ENCODE measurements around the gene WDR20.
"Not testable (repeated sequence)": the region's sequence is repeated elsewhere in the genome, so short reads cannot be mapped to it uniquely, and the experiment has no call there.

WDR20 gene

DNA sequence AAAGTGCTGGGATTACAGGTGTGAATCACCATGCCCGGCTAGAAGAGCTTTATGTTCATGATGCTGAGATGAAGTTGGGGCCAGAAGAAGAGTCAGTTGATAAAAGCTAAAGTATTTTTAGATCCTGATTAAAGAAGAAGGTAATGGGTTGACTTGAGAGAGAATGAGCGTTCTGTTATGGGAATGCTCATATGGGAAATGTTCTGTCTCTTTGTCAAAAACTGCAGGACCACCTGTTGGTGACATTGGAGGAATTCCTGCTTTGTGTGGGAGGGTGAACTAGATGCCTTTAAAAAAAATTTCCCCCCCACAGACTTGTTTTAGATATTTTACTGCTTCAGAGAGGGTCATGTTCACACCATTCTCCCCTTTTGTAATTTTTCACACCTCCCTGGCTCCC is 6.7 kb downstream of the WDR20 start:
- Histone ChIP-seq H3K79me2 (ENCODE audit: control insufficient read depth, low read length) (peaks cover 100% of the 10 kb centered on the region), H3F3A (ENCODE audit: control insufficient read depth, insufficient read depth) (no peaks in the 10 kb centered on the region), H3K9me3 (ENCODE audit: control insufficient read depth, insufficient read depth, low read length) (no peaks in the 10 kb centered on the region), H3K4me2 (ENCODE audit: low read length) (no peak overlapping the region), H3K27ac (ENCODE audit: low read depth, low read length) (no peak overlapping the region), H4K20me1 (ENCODE audit: control insufficient read depth, insufficient read depth, low read depth, low read length) (0 out of 2 replicates have a peak, but pooled peaks cover 3% of the 10 kb centered on the region), H3K9me2 (replicated peaks; ENCODE audit: control insufficient read depth, low read length) (no peaks in the 10 kb centered on the region), H3K4me3 (ENCODE audit: low read length) (no peak overlapping the region), H3K4me1 (ENCODE audit: control insufficient read depth, low read length) (peaks cover 4% of the 10 kb centered on the region), H3K27me3 (ENCODE audit: control insufficient read depth, low read length) (no peaks in the 10 kb centered on the region), H3K36me3 (ENCODE audit: control insufficient read depth, low read length) (peaks cover 15% of the 10 kb centered on the region)
- no peak for TF ChIP-seq EZH2phosphoT487 (IDR thresholded peaks at IDR 0.05; ENCODE audit: borderline replicate concordance, low read length)
- TF ChIP-seq, protein P1, sequence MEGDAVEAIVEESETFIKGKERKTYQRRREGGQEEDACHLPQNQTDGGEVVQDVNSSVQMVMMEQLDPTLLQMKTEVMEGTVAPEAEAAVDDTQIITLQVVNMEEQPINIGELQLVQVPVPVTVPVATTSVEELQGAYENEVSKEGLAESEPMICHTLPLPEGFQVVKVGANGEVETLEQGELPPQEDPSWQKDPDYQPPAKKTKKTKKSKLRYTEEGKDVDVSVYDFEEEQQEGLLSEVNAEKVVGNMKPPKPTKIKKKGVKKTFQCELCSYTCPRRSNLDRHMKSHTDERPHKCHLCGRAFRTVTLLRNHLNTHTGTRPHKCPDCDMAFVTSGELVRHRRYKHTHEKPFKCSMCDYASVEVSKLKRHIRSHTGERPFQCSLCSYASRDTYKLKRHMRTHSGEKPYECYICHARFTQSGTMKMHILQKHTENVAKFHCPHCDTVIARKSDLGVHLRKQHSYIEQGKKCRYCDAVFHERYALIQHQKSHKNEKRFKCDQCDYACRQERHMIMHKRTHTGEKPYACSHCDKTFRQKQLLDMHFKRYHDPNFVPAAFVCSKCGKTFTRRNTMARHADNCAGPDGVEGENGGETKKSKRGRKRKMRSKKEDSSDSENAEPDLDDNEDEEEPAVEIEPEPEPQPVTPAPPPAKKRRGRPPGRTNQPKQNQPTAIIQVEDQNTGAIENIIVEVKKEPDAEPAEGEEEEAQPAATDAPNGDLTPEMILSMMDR (IDR thresholded peaks at IDR 0.05; ENCODE audit: low read depth, low read length, poor library complexity, severe bottlenecking), result no peak

DNA sequence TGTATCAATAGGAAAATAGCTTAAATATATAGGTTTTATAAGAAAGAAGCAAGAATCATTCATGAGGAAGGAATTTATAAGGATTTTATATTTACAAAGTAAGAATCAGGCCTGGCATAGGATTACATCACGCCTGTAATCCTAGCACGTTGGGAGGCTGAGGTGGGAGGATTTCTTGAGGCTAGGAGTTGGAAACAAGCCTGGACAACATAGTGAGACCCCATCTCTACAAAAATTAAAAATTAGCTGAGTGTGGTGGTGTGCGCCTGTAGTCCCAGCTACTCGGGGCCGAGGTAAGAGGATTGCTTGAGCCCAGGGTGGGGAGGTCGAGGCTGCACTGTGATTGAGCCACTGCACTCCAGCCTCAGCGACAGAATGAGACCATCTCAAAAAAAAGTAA is 10.4 kb downstream of the WDR20 start:
- Histone ChIP-seq H3K27ac (ENCODE audit: low read depth, low read length) (no peak overlapping the region), H3K79me2 (ENCODE audit: control insufficient read depth, low read length) (peaks cover 97% of the 10 kb centered on the region), H3K36me3 (ENCODE audit: control insufficient read depth, low read length) (peaks cover 15% of the 10 kb centered on the region; the same call in 1 of the 2 replicates), H3K9me3 (ENCODE audit: control insufficient read depth, insufficient read depth, low read length) (no peaks in the 10 kb centered on the region), H3K4me1 (ENCODE audit: control insufficient read depth, low read length) (no peaks in the 10 kb centered on the region), H3F3A (ENCODE audit: control insufficient read depth, insufficient read depth) (no peaks in the 10 kb centered on the region), H3K9me2 (replicated peaks; ENCODE audit: control insufficient read depth, low read length) (no peaks in the 10 kb centered on the region), H4K20me1 (ENCODE audit: control insufficient read depth, insufficient read depth, low read depth, low read length) (peaks cover 9% of the 10 kb centered on the region; the same call in 1 of the 2 replicates), H3K4me3 (ENCODE audit: low read length) (no peak overlapping the region), H3K4me2 (ENCODE audit: low read length) (no peak overlapping the region), H3K27me3 (ENCODE audit: control insufficient read depth, low read length) (no peaks in the 10 kb centered on the region)
- TF ChIP-seq, protein P1 (IDR thresholded peaks at IDR 0.05; ENCODE audit: low read depth, low read length, poor library complexity, severe bottlenecking), result no peak
- no peak for TF ChIP-seq EZH2phosphoT487 (IDR thresholded peaks at IDR 0.05; ENCODE audit: borderline replicate concordance, low read length)

DNA sequence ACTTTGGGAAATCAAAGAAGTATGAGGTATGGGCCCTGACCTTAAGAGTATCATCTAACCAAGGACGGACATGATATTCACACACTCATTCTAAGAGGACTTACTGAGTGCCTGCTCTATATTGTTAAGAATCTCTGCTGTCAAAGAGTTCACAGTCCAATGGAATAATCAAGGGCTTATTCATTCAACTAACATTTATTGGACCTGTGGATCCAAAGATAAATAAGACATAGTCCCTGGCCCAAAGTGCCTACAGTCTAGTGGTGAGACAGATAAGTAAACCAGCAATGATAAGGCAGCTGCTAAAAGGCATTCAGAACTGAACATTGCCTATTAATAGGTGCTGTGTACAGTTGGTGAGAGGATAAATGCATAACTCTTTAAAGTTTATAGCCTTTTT is 11.0 kb downstream of the WDR20 start:
- Histone ChIP-seq H3K27me3 (ENCODE audit: control insufficient read depth, low read length) (no peaks in the 10 kb centered on the region), H3K4me3 (ENCODE audit: low read length) (no peak overlapping the region), H3F3A (ENCODE audit: control insufficient read depth, insufficient read depth) (no peaks in the 10 kb centered on the region), H3K9me3 (ENCODE audit: control insufficient read depth, insufficient read depth, low read length) (no peaks in the 10 kb centered on the region), H4K20me1 (ENCODE audit: control insufficient read depth, insufficient read depth, low read depth, low read length) (peaks cover 9% of the 10 kb centered on the region; the same call in 1 of the 2 replicates), H3K4me1 (ENCODE audit: control insufficient read depth, low read length) (no peaks in the 10 kb centered on the region), H3K79me2 (ENCODE audit: control insufficient read depth, low read length) (peaks cover 96% of the 10 kb centered on the region), H3K27ac (ENCODE audit: low read depth, low read length) (no peak overlapping the region), H3K9me2 (replicated peaks; ENCODE audit: control insufficient read depth, low read length) (no peaks in the 10 kb centered on the region), H3K4me2 (ENCODE audit: low read length) (no peak overlapping the region), H3K36me3 (ENCODE audit: control insufficient read depth, low read length) (peaks cover 15% of the 10 kb centered on the region; the same call in 1 of the 2 replicates)
- no peak for TF ChIP-seq EZH2phosphoT487 (IDR thresholded peaks at IDR 0.05; ENCODE audit: borderline replicate concordance, low read length)
- TF ChIP-seq, protein P1 (IDR thresholded peaks at IDR 0.05; ENCODE audit: low read depth, low read length, poor library complexity, severe bottlenecking), result no peak

DNA sequence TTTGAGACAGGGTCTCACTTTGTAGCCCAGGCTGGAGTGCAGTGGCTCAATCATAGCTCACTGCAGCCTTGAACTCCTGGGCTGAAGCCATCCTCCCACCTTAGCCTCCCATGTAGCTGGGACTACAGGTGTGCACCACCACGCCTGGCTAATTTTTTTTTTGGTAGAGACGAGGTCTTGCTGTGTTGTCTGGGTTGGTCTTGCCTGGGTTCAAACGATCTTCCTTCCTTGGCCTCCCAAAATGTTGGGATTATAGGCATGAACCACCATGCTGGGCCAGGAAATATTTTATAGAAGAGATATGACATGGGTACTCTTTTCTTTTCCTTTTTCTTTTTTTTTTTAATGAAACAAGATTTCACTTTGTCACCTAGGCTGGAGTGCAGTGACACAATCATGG is 11.7 kb downstream of the WDR20 start:
- not testable (repeated sequence) for H3K27me3 ChIP-seq (ENCODE audit: control insufficient read depth, low read length)

More for the DNA sequence above, 11.7 kb downstream of the WDR20 start:
- H3K4me3 ChIP-seq (ENCODE audit: low read length); H3K9me3 ChIP-seq (ENCODE audit: control insufficient read depth, insufficient read depth, low read length); H3F3A ChIP-seq (ENCODE audit: control insufficient read depth, insufficient read depth); H3K9me2 ChIP-seq (replicated peaks; ENCODE audit: control insufficient read depth, low read length); H3K27ac ChIP-seq (ENCODE audit: low read depth, low read length); H4K20me1 ChIP-seq (ENCODE audit: control insufficient read depth, insufficient read depth, low read depth, low read length); H3K4me1 ChIP-seq (ENCODE audit: control insufficient read depth, low read length); H3K4me2 ChIP-seq (ENCODE audit: low read length): not testable (repeated sequence)
- Histone ChIP-seq H3K79me2 (ENCODE audit: control insufficient read depth, low read length) (peaks cover 95% of the 10 kb centered on the region), H3K36me3 (ENCODE audit: control insufficient read depth, low read length) (peaks cover 15% of the 10 kb centered on the region; the same call in 1 of the 2 replicates)
